ENCODE data around the gene DEPDC5. TPM values are rescaled to one million over a fixed set of nuclear protein-coding genes. Genes with fewer than 3 reads are reported as not detected.

The DEPDC5 gene
- total and polyA plus RNA-seq, 2 donors (not counting 1 experiment from before 2014, with no cell fraction given): 35.5 to 124 TPM

GRCh38 chr22:31753005-31753633, 700 bp upstream of the DEPDC5 start:
- Histone ChIP-seq H3K9ac (ENCODE audit: low read length) (peak overlapping the region; percentile 83), H3K4me1 (ENCODE audit: control insufficient read depth in 2 of 2, insufficient read depth in 2 of 2, low read length in 2 of 2) (peaks cover 38 to 43% of the 10 kb centered on the region in 2 donors), H3K9me3 (ENCODE audit: control extremely low read depth in 1 of 3, control insufficient read depth in 2 of 3, insufficient read depth in 1 of 3, low read length in 2 of 3) (no peaks in the 10 kb centered on the region), H3K4me2 (replicated peaks; ENCODE audit: low read depth, low read length, poor library complexity, severe bottlenecking) (peak overlapping the region; percentile 87), H2AFZ (ENCODE audit: insufficient read depth, low read depth, low read length, poor library complexity, severe bottlenecking) (peak overlapping the region; percentile 87), H4K20me1 (ENCODE audit: control insufficient read depth, insufficient read depth, low read length, poor library complexity, severe bottlenecking) (peaks cover 4% of the 10 kb centered on the region), H3K27ac (ENCODE audit: low read length in 2 of 2) (peak overlapping the region; percentile 92 to 96), H3K79me2 (ENCODE audit: control insufficient read depth, insufficient read depth, low read length) (peaks cover 44% of the 10 kb centered on the region), H3K27me3 (replicated peaks in 1 of 4; ENCODE audit: control extremely low read depth in 1 of 4, control insufficient read depth in 3 of 4, insufficient read depth in 4 of 4, low read length in 3 of 4) (no peaks in the 10 kb centered on the region), H3K36me3 (replicated peaks in 1 of 2; ENCODE audit: control extremely low read depth in 1 of 2, control insufficient read depth in 1 of 2, extremely low read depth in 1 of 2, insufficient read depth in 2 of 2, low read length in 1 of 2) (peaks cover 0 to 4% of the 10 kb centered on the region in 2 experiments), H3K4me3 (ENCODE audit: control extremely low read depth in 1 of 5, extremely low read depth in 1 of 5, insufficient read depth in 1 of 5, low read depth in 2 of 5, low read length in 4 of 5) (peak overlapping the region; percentile 61 to 90 (median 88))
- Mint-ChIP-seq H3K27me3 (no peaks in the 10 kb centered on the region), H3K4me3 (peak overlapping the region; percentile 99), H3K9me3 (ENCODE audit: insufficient read depth) (no peaks in the 10 kb centered on the region), H3K27ac (peak overlapping the region; percentile 100), H3K4me1 (peaks cover 50% of the 10 kb centered on the region)
- ChIA-PET POLR2A (interaction anchor here (0.6 to 1.0 kb wide), 3 partner anchors 91 to 259 kb away, joined by 3 to 7 read pairs (median 7); partner anchors contain the start of gene PISD), CTCF (interaction anchor here (1.0 to 1.4 kb wide), 3 partner anchors 76 to 217 kb away, joined by 3 to 5 read pairs (median 3); no protein-coding TSS in a partner anchor)
- peak; percentile 6 for ATAC-seq (ENCODE audit: low read depth)
- no peak for DNase-seq
- TF ChIP-seq EZH2 (IDR thresholded peaks at IDR 0.05; ENCODE audit: borderline replicate concordance, insufficient read depth, low read depth, low read length, poor library complexity, severe bottlenecking) (no peak), CTCF (IDR thresholded peaks at IDR 0.05) (no peak)
- intact Hi-C loops (cut with micrococcal nuclease): loop anchor here (2.0 to 5.0 kb wide), 6 partner anchors 39 to 1161 kb away; partner anchors contain the start of genes PATZ1, PES1, PIK3IP1 and RNF185
- 12% methylated on average over 19 of the region's 20 CpGs for WGBS (ENCODE audit: insufficient coverage)

GRCh38 chr22:31754813-31755212, 994 bp downstream of the DEPDC5 start:
- ChIA-PET CTCF (interaction anchor here (0.9 to 1.2 kb wide), 2 partner anchors 35 to 90 kb away, joined by 3 to 4 read pairs; no protein-coding TSS in a partner anchor), POLR2A (interaction anchor here (0.6 kb wide), 1 partner anchor 413 kb away, joined by 3 read pairs; no protein-coding TSS in a partner anchor)
- peak overlapping the region in 1 of 5 experiments; percentile 90 for H3K4me3 ChIP-seq (ENCODE audit: control extremely low read depth in 1 of 5, extremely low read depth in 1 of 5, insufficient read depth in 1 of 5, low read depth in 2 of 5, low read length in 4 of 5)
- DNase-seq: no peak
- peaks cover 36% of the 10 kb centered on the region for H3K4me1 Mint-ChIP-seq
- H3K4me1 ChIP-seq (ENCODE audit: control insufficient read depth in 2 of 2, insufficient read depth in 2 of 2, low read length in 2 of 2): peaks cover 25 to 29% of the 10 kb centered on the region in 2 donors
- TF ChIP-seq CTCF (IDR thresholded peaks at IDR 0.05): no peak
- no peak for TF ChIP-seq EZH2 (IDR thresholded peaks at IDR 0.05; ENCODE audit: borderline replicate concordance, insufficient read depth, low read depth, low read length, poor library complexity, severe bottlenecking)
- ATAC-seq (ENCODE audit: low read depth): no peak
- H4K20me1 ChIP-seq (ENCODE audit: control insufficient read depth, insufficient read depth, low read length, poor library complexity, severe bottlenecking): no peaks in the 10 kb centered on the region
- peaks cover 27% of the 10 kb centered on the region for H3K79me2 ChIP-seq (ENCODE audit: control insufficient read depth, insufficient read depth, low read length)
- H3K9me3 ChIP-seq (ENCODE audit: control extremely low read depth in 1 of 3, control insufficient read depth in 2 of 3, insufficient read depth in 1 of 3, low read length in 2 of 3): no peaks in the 10 kb centered on the region
- peak overlapping the region; percentile 100 for H3K27ac Mint-ChIP-seq
- H3K27me3 ChIP-seq (replicated peaks in 1 of 4; ENCODE audit: control extremely low read depth in 1 of 4, control insufficient read depth in 3 of 4, insufficient read depth in 4 of 4, low read length in 3 of 4): no peaks in the 10 kb centered on the region
- H3K27me3 Mint-ChIP-seq: no peaks in the 10 kb centered on the region
- H3K9ac ChIP-seq (ENCODE audit: low read length): peak overlapping the region; percentile 83
- intact Hi-C loops (cut with micrococcal nuclease): loop anchor here (5.0 kb wide), 4 partner anchors 37 to 1163 kb away; partner anchors contain the start of genes PES1, PIK3IP1 and RNF185
- peak overlapping the region; percentile 99 for H3K4me3 Mint-ChIP-seq
- peaks cover 0 to 15% of the 10 kb centered on the region in 2 experiments for H3K36me3 ChIP-seq (replicated peaks in 1 of 2; ENCODE audit: control extremely low read depth in 1 of 2, control insufficient read depth in 1 of 2, extremely low read depth in 1 of 2, insufficient read depth in 2 of 2, low read length in 1 of 2)
- no peaks in the 10 kb centered on the region for H3K9me3 Mint-ChIP-seq (ENCODE audit: insufficient read depth)
- peak overlapping the region in 1 of 2 donors; percentile 96 for H3K27ac ChIP-seq (ENCODE audit: low read length in 2 of 2)
- WGBS (ENCODE audit: insufficient coverage): 92% methylated on average over 3 of the region's 6 CpGs
- peak overlapping the region; percentile 87 for H3K4me2 ChIP-seq (replicated peaks; ENCODE audit: low read depth, low read length, poor library complexity, severe bottlenecking)
- peak overlapping the region; percentile 87 for H2AFZ ChIP-seq (ENCODE audit: insufficient read depth, low read depth, low read length, poor library complexity, severe bottlenecking)

Measured in B cell (primary cell).